PC-9 (cell line): Measurements from ENCODE around the gene PPFIBP1. TPM values are rescaled to one million over a fixed set of nuclear protein-coding genes. Genes with fewer than 3 reads are reported as not detected.
"Not testable (repeated sequence)": the region's sequence is repeated elsewhere in the genome, so short reads cannot be mapped to it uniquely, and the experiment has no call there.

Experiments used
- BruUV-seq: library from RNA; stranded (reverse); fragments of 400-500 nt; replicated peaks from 2 replicates; lab custom pipeline; 2021; lab: Mats Ljungman, UMichigan
- CTCF ChIA-PET: fragments of 300-600 bp; sonication (Branson Sonifier 250); formaldehyde crosslinking; loops from one replicate; lab custom pipeline; 2022; ENCODE audit warnings: antibody characterized with exemption; lab: Charles Lee
- POLR2A ChIA-PET: fragments of 300-600 bp; sonication (Branson Sonifier 250); formaldehyde crosslinking; loops from one replicate; lab custom pipeline; 2022; ENCODE audit warnings: antibody characterized with exemption; ENCODE audit not compliant: unreplicated experiment; lab: Charles Lee
- DNase-seq, 2 experiments: peaks; one replicate each; pipeline versions ENCODE4 v3.0.0 to v3.0.0-alpha.2; 2015 to 2022; ENCODE audit warnings: mixed read lengths in 1 of 2
- H2AFZ ChIP-seq: fragments of 200-600 bp; sonication (generic); 2 replicates; pipeline ENCODE4 v1.8.1; 2017; ENCODE audit warnings: antibody characterized with exemption
- H3F3A ChIP-seq: fragments of 200-600 bp; sonication (generic); 2 replicates; pipeline ENCODE4 v1.8.1; 2017; ENCODE audit warnings: antibody characterized with exemption, mild to moderate bottlenecking, low read depth; ENCODE audit not compliant: insufficient read depth
- H3K27ac ChIP-seq: fragments of 200-600 bp; sonication (generic); 2 replicates; pipeline ENCODE4 v1.6.1; 2016; ENCODE audit warnings: mixed run types
- H3K27me3 ChIP-seq: fragments of 200-600 bp; sonication (generic); 2 replicates; pipeline ENCODE4 v1.6.1; 2016; ENCODE audit warnings: low read depth, mixed run types; ENCODE audit not compliant: insufficient read depth
- H3K36me3 ChIP-seq: fragments of 200-600 bp; sonication (generic); 2 replicates; pipeline ENCODE4 v1.6.1; 2016; ENCODE audit warnings: low read depth, mixed run types
- H3K4me1 ChIP-seq: fragments of 200-600 bp; sonication (generic); replicated peaks from 2 replicates; pipeline ENCODE4 v1.6.1; 2016; ENCODE audit warnings: mixed run types; ENCODE audit not compliant: insufficient read depth
- H3K4me2 ChIP-seq: fragments of 200-600 bp; sonication (generic); 2 replicates; pipeline ENCODE4 v1.6.1; 2017; ENCODE audit warnings: mixed run types
- H3K4me3 ChIP-seq: fragments of 200-600 bp; sonication (generic); 2 replicates; pipeline ENCODE4 v1.6.1; 2016; ENCODE audit warnings: mixed run types
- H3K79me2 ChIP-seq: fragments of 200-600 bp; sonication (generic); 2 replicates; pipeline ENCODE4 v1.6.1; 2017; ENCODE audit warnings: low read depth, mixed run types
- H3K9me2 ChIP-seq: fragments of 200-600 bp; sonication (generic); 2 replicates; pipeline ENCODE4 v1.8.1; 2017; ENCODE audit warnings: mild to moderate bottlenecking; ENCODE audit not compliant: insufficient read depth
- H3K9me3 ChIP-seq: fragments of 200-600 bp; sonication (generic); 2 replicates; pipeline ENCODE4 v1.8.1; 2016; ENCODE audit warnings: low read depth; ENCODE audit not compliant: insufficient read depth
- H4K20me1 ChIP-seq: fragments of 200-600 bp; sonication (generic); 2 replicates; pipeline ENCODE4 v1.8.1; 2017; ENCODE audit not compliant: insufficient read depth
- CTCF ChIP-seq: fragments of 200-600 bp; sonication (generic); conservative IDR thresholded peaks from 2 replicates; pipeline ENCODE4 v1.6.1; 2017; ENCODE audit warnings: mixed run types, antibody characterized with exemption, mild to moderate bottlenecking, moderate library complexity
- EZH2 ChIP-seq: fragments of 200-600 bp; sonication (generic); IDR thresholded peaks from 2 replicates; pipeline ENCODE4 v1.8.0; 2017; ENCODE audit warnings: antibody characterized with exemption, low read depth
- intact Hi-C: fragments of 100-400 bp; cut with micrococcal nuclease; formaldehyde crosslinking; loops from one replicate; pipeline ENCODE4 v1.10.0; 2022; ENCODE audit not compliant: unreplicated experiment
- total RNA-seq: library from RNA; stranded (reverse); gene quantifications from 2 replicates; pipeline ENCODE4 v1.2.3, GENCODE V29; 2021

PPFIBP1 gene
- total RNA-seq, 1 experiment from 2014 or later = 77.0 TPM

GRCh38 chr12:27583057-27583797 lies 59.2 kb downstream of the PPFIBP1 start:
- intact Hi-C loops = no loop called here
- no peaks in the 10 kb centered on the region for H3K9me2 ChIP-seq
- TF ChIP-seq CTCF (no peak), EZH2 (no peak)
- ChIA-PET CTCF (no interaction called here), POLR2A (no interaction called here)
- no peaks in the 10 kb centered on the region for H3K4me1 ChIP-seq
- no peak overlapping the region for H2AFZ ChIP-seq
- no peak overlapping the region for H3K27ac ChIP-seq
- H3K79me2 ChIP-seq = no peaks in the 10 kb centered on the region
- H3K4me3 ChIP-seq = no peak overlapping the region
- H3F3A ChIP-seq = no peaks in the 10 kb centered on the region
- BruUV-seq = no TSS peak
- DNase-seq = no peak
- no peak overlapping the region for H3K4me2 ChIP-seq
- H3K9me3 ChIP-seq = no peaks in the 10 kb centered on the region
- H3K36me3 ChIP-seq = no peaks in the 10 kb centered on the region; the same call in 1 of the 2 replicates
- no peaks in the 10 kb centered on the region for H3K27me3 ChIP-seq
- H4K20me1 ChIP-seq = no peaks in the 10 kb centered on the region

- no peaks in the 10 kb centered on the region; the same call in 1 of the 2 replicates for H3K36me3 ChIP-seq
- DNase-seq = no peak
- H3K9me2 ChIP-seq = no peaks in the 10 kb centered on the region
- H3K27me3 ChIP-seq = no peaks in the 10 kb centered on the region
- H3F3A ChIP-seq = no peaks in the 10 kb centered on the region
- no peaks in the 10 kb centered on the region for H4K20me1 ChIP-seq
- H3K4me1 ChIP-seq = peaks cover 7% of the 10 kb centered on the region; the same call in 1 of the 2 replicates
- no peak overlapping the region for H3K4me3 ChIP-seq
- BruUV-seq = no TSS peak
- H3K79me2 ChIP-seq = no peaks in the 10 kb centered on the region
- intact Hi-C loops = no loop called here
- CTCF ChIA-PET = no interaction called here
- H3K27ac ChIP-seq = no peak overlapping the region
- no peak overlapping the region for H3K4me2 ChIP-seq
- H2AFZ ChIP-seq = no peak overlapping the region
- TF ChIP-seq CTCF = no peak
- TF ChIP-seq EZH2 = no peak
- POLR2A ChIA-PET = no interaction called here
- H3K9me3 ChIP-seq = no peaks in the 10 kb centered on the region
Observed at GRCh38 chr12:27583981-27584380, 60.0 kb downstream of the PPFIBP1 start.

DNA sequence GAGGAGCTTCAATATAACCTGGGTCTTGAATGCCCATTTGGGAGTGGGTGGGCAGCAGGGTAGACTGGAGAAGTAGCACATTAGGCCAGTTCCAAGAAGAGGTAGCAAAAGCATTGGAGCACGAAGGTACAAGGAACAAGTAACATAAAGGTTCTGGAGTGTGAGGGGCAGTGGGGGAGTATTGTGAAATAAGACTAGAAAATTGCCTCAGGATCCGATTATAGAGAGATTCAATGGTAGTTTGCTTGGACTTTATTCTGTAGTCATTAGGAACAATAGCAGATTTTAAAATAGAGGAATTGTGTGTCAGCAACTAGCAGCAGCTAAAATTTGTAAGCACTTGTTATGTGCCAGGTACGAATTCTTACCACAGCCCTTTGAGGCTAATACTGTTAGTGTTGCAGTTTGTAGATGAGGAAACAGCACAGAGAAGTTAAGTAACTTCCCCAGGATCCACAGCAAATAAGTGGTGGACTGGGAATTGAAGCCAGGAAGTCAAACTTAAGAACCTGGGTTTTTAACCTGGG lies 61.8 kb downstream of the PPFIBP1 start:
- Histone ChIP-seq H2AFZ (no peak overlapping the region), H3K4me3 (no peak overlapping the region), H3K27ac (no peak overlapping the region), H3K9me3 (no peaks in the 10 kb centered on the region), H3K27me3 (no peaks in the 10 kb centered on the region), H3K4me1 (peaks cover 12% of the 10 kb centered on the region; the same call in 1 of the 2 replicates), H3K79me2 (no peaks in the 10 kb centered on the region), H3K4me2 (no peak overlapping the region), H4K20me1 (no peaks in the 10 kb centered on the region), H3F3A (no peaks in the 10 kb centered on the region), H3K36me3 (no peaks in the 10 kb centered on the region), H3K9me2 (no peaks in the 10 kb centered on the region)
- no TSS peak for BruUV-seq
- intact Hi-C loops = no loop called here
- TF ChIP-seq CTCF = no peak
- TF ChIP-seq EZH2 = no peak
- ChIA-PET POLR2A (no interaction called here), CTCF (no interaction called here)
- DNase-seq = no peak

GRCh38 chr12:27588075-27588730 lies 64.2 kb downstream of the PPFIBP1 start:
- H3K9me2 ChIP-seq, H4K20me1 ChIP-seq, H3K79me2 ChIP-seq, H3K36me3 ChIP-seq, H2AFZ ChIP-seq, POLR2A ChIA-PET, H3K4me2 ChIP-seq, DNase-seq, H3K9me3 ChIP-seq, BruUV-seq, H3K27ac ChIP-seq, H3K4me3 ChIP-seq, H3K27me3 ChIP-seq, intact Hi-C loops, H3F3A ChIP-seq: not testable (repeated sequence)
- peaks cover 12% of the 10 kb centered on the region; the same call in 1 of the 2 replicates for H3K4me1 ChIP-seq
- CTCF ChIA-PET = interaction anchor here (0.6 kb wide), 1 partner anchor 67 kb away, joined by 4 read pairs; no protein-coding TSS in a partner anchor
